ENCODE results near the gene IGFBP7.

- TF ChIP-seq EZH2phosphoT487 (IDR thresholded peaks at IDR 0.05; ENCODE audit: insufficient read depth, low read depth) (no peak), EZH2 (IDR thresholded peaks at IDR 0.05; ENCODE audit: insufficient read depth, poor library complexity, severe bottlenecking) (no peak)
These were observed 114.7 kb downstream of the IGFBP7 start for GRCh38 chr4:56995525-56995924.
